Fibroblast of mammary gland (primary cell): ENCODE measurements around the gene SKAP1.

Source experiments
- DNase-seq: peaks from one replicate; pipeline ENCODE4 v3.0.0-alpha.2; 2010; ENCODE audit warnings: low read depth
- H3K4me3 ChIP-seq: 2 replicates; pipeline ENCODE4 v1.5.1; 2011; ENCODE audit warnings: low read depth, mild to moderate bottlenecking, low read length, moderate library complexity; ENCODE audit not compliant: control insufficient read depth
- TF ChIP-seq, protein P1 (sequence below): conservative IDR thresholded peaks from 2 replicates; pipeline ENCODE4 v1.5.1; 2011; ENCODE audit warnings: low read depth, low read length, inconsistent platforms; ENCODE audit not compliant: control insufficient read depth, insufficient read depth

Gene SKAP1

DNA sequence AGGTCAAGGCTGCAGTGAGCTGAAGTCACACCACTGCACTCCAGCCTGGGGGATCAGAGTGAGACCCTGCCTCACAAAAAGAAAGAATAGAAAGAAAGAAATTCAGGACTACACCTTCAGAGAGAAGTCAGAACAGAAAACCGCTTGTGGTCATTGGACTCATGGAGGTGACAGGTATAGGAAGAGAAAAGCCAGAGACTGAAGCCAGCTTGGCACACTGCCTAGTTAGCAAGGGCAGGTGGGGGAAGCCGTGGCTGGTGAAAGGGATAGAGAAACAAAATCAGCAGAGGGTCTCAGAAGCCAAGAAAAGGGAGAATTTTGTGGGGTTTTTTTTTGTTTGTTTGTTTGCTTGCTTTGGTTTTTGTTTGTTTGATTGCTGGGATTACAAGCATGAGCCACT is 32.9 kb upstream of the SKAP1 start:
- H3K4me3 ChIP-seq = no peak overlapping the region
- DNase-seq = no peak
- TF ChIP-seq, protein P1, sequence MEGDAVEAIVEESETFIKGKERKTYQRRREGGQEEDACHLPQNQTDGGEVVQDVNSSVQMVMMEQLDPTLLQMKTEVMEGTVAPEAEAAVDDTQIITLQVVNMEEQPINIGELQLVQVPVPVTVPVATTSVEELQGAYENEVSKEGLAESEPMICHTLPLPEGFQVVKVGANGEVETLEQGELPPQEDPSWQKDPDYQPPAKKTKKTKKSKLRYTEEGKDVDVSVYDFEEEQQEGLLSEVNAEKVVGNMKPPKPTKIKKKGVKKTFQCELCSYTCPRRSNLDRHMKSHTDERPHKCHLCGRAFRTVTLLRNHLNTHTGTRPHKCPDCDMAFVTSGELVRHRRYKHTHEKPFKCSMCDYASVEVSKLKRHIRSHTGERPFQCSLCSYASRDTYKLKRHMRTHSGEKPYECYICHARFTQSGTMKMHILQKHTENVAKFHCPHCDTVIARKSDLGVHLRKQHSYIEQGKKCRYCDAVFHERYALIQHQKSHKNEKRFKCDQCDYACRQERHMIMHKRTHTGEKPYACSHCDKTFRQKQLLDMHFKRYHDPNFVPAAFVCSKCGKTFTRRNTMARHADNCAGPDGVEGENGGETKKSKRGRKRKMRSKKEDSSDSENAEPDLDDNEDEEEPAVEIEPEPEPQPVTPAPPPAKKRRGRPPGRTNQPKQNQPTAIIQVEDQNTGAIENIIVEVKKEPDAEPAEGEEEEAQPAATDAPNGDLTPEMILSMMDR = no peak

DNA sequence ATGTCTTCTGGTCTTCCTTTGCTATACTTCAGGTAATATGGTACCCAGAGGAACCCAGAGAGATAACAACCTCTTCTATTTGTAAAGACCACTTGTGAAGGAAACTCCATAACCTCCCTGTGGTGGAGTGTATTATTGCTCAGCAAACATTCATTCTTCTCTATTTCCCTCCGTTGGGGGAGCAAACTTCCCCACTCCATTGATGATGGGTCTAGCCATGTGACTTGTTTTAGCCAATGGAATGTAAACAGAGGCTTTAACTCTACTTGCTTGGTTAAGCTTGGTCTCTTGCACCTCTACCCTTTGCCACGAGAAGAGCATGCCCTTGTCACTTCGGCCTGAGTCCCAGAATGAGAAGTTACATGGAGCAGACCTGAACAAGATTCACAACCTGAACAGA is 30.0 kb upstream of the SKAP1 start:
- TF ChIP-seq, protein P1 = no peak
- H3K4me3 ChIP-seq = no peak overlapping the region
- DNase-seq = no peak

DNA sequence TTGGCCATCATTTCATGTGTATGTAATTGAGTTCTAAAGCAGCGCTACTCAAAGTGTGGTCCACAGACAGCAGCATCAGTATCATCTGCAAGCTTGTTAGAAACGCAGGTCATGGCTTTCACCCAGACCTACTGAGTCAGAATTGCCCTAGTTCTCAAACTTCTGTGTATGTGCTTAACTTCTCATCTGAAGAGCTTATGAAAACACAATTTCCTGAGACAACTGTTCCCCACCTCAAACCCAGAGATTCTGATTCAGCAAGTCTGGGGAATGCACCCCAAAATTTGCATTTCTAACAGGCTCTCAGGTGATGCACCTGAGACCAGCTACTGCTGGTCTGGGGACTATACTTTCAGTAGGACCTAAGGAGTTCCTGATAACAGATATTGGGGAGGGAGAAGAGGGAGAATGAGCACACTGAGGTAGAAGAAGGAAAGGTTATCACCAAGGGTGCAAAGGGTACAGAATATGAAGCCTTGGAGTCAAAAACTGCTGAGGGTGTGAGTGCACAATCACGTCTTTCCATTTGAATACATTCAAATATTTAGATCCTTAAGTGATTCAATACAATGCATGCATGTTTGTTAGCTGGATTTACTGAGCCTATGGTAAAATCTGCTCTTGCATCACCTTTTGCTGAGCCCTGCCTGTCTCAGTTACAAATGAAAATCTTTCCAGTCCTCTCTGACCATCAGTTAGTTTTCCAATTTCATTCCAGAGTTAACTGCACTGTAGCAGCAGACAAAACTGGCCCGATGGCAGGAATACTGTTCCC is 29.2 kb upstream of the SKAP1 start:
- TF ChIP-seq, protein P1 = no peak
- DNase-seq = no peak
- no peak overlapping the region for H3K4me3 ChIP-seq

- H3K4me3 ChIP-seq = no peak overlapping the region
- DNase-seq = peak; percentile 55
- TF ChIP-seq, protein P1 = peak; percentile 86
These were observed 27.2 kb upstream of the SKAP1 start for GRCh38 chr17:48457080-48457836.

DNA sequence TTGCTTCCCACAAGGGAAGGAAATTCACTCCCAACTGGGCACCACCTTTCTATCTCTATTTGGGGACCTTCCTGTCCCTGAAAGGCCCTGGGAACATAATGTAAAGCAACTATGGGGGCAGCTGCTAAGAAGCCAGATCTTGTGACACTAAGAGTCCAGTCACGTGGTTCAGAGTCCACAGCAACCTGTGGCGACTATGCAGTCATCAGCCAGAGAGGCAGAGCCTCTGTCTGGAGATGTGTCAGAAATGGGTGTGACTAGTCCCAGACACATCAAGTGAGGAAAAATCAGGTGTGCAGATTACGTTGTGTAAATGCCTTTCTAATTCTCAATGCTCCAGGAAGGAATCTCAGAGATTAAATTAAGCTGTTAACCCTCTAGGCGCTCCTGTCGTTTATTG is 26.6 kb upstream of the SKAP1 start:
- TF ChIP-seq, protein P1 = no peak
- no peak for DNase-seq
- no peak overlapping the region for H3K4me3 ChIP-seq

DNA sequence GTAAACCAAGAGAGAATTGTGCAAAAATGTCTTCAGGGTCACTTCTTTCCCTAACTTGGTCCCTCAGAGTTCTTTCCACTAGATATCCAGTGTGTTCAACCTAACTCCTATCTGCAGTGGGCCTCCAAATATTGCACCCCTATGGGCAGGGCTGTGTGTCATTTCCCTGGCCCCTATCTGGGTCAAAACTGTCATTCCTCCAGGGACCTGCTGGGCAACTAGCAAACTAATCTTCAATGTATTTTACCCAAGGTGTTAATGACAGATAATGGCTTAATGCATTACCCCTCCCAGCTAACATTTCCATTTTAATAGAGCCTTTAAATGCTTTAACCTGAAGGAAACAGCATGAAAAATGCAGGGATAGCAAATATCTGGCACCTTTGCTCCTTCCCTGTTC is 25.8 kb upstream of the SKAP1 start:
- H3K4me3 ChIP-seq = no peak overlapping the region
- DNase-seq = no peak
- TF ChIP-seq, protein P1 = no peak
